ENCODE measurements around the gene SPG11.

SPG11 gene

DNA sequence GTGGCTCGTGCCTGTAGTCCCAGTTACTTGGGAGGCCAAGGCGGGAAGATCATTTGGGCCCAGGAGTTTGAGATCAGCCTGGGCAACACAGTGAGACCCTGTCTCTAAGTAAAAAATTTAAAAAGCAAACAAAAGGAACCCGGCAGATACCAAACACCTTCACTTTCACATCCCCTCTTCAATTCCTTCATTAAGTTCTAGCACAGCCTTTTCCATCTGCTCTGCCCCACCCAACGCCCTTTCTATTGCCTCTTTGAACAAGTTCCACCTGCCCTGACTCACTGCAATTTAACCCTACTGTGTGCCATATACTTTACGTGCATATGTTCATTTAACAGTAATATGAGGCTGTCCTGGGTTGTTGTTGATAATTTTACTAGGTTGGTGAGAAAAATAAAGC lies 12.4 kb upstream of the SPG11 start:
- TF ChIP-seq, protein P1, sequence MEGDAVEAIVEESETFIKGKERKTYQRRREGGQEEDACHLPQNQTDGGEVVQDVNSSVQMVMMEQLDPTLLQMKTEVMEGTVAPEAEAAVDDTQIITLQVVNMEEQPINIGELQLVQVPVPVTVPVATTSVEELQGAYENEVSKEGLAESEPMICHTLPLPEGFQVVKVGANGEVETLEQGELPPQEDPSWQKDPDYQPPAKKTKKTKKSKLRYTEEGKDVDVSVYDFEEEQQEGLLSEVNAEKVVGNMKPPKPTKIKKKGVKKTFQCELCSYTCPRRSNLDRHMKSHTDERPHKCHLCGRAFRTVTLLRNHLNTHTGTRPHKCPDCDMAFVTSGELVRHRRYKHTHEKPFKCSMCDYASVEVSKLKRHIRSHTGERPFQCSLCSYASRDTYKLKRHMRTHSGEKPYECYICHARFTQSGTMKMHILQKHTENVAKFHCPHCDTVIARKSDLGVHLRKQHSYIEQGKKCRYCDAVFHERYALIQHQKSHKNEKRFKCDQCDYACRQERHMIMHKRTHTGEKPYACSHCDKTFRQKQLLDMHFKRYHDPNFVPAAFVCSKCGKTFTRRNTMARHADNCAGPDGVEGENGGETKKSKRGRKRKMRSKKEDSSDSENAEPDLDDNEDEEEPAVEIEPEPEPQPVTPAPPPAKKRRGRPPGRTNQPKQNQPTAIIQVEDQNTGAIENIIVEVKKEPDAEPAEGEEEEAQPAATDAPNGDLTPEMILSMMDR (IDR thresholded peaks at IDR 0.05; ENCODE audit: low read depth, low read length): no peak
- DNase-seq (ENCODE audit: low read depth in 2 of 2): no peak
- no peak overlapping the region for H3K4me3 ChIP-seq (replicated peaks in 1 of 2; ENCODE audit: low read depth in 2 of 2, low read length in 2 of 2)

GRCh38 chr15:44673639-44674038 lies 10.2 kb upstream of the SPG11 start:
- H3K4me3 ChIP-seq (replicated peaks in 1 of 2; ENCODE audit: low read depth in 2 of 2, low read length in 2 of 2): no peak overlapping the region
- TF ChIP-seq, protein P1 (IDR thresholded peaks at IDR 0.05; ENCODE audit: low read depth, low read length): no peak
- no peak for DNase-seq (ENCODE audit: low read depth in 2 of 2)

DNA sequence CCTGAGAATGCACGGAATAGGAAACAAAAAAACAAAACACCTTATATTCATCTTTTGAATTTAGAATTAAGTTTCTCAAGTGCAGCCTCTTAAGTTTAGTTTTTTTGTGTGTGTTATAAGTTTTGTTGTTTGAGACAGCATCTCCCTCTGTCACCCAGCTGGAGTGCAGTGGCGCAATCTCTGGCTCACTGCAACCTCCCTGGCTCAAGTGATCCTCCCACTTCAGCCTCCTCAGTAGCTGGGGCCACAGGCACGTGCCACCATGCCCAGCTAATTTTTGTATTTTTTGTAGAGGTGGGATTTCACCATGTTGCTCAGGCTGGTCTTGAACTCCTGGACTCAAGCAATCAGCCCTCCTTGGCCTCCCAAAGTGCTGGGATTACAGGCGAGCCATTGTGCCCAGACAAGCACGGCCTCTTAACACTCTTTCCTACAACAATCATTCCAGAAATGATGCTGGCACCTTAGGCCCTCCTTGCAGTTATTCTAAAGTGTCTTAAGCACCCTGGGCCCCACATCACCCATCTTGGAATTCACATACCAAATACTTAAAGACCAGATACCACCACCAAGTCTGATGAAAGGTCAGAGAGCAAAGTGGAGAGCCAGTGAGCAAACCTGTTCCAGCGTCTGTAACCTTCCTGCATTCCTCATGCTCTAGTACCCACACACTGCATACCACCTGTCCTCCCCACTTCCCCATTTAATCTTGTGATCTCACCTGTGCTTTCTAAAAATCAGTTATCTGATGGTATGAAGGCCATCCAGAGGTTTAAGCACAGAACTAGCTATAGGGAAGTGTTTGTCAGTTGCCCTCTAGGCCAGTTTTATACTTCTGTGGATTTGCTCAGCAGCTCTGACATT lies 6.9 kb upstream of the SPG11 start:
- H3K4me3 ChIP-seq (replicated peaks in 1 of 2; ENCODE audit: low read depth in 2 of 2, low read length in 2 of 2): no peak overlapping the region
- TF ChIP-seq, protein P1 (IDR thresholded peaks at IDR 0.05; ENCODE audit: low read depth, low read length): no peak
- no peak for DNase-seq (ENCODE audit: low read depth in 2 of 2)

- DNase-seq (ENCODE audit: low read depth in 2 of 2): no peak
- TF ChIP-seq, protein P1 (IDR thresholded peaks at IDR 0.05; ENCODE audit: low read depth, low read length): no peak
- H3K4me3 ChIP-seq (replicated peaks in 1 of 2; ENCODE audit: low read depth in 2 of 2, low read length in 2 of 2): no peak overlapping the region
Observed at GRCh38 chr15:44668921-44669320, 5.5 kb upstream of the SPG11 start.

GRCh38 chr15:44667039-44667360 lies 3.5 kb upstream of the SPG11 start:
- no peak for DNase-seq (ENCODE audit: low read depth in 2 of 2)
- H3K4me3 ChIP-seq (replicated peaks in 1 of 2; ENCODE audit: low read depth in 2 of 2, low read length in 2 of 2): no peak overlapping the region
- TF ChIP-seq, protein P1 (IDR thresholded peaks at IDR 0.05; ENCODE audit: low read depth, low read length): no peak

DNA sequence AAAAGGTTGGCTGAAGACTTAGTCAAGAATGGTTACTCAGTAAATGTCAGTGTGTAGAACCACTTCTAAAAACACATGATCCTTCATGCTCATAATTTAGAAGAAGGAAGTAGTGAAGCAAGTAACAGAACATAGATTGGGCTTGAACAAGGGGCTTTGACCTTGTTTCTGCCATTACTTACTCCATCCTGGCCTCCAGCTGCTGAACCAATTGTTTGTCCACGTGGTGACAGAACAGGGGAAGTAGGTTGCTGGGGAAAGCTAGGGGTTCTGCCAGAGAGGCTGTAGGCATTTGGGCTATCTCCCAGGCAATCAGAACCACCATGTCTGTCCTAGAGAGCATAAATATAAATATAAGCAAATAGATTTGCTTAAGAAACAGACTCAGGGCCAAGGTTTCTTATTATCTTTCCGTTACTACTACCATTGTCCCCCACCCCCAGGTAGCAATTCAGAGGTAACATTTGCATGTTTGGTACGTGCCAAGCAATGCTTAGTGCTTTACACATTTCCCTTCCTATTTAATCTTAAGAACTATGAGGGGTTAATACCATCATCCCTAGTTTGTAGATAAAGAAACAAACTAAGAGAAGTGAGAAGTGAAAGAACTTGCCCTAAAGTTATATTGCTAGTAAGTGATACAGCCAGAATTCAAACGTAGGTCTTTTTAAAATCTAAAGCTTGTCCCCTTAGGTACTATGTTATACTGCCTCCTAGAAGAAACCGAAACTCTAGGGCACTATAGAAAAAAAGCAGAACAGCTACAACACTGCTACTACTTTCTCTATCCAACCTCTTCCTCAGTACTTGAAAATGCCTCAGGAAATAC lies 3.0 kb upstream of the SPG11 start:
- no peak overlapping the region for H3K4me3 ChIP-seq (replicated peaks in 1 of 2; ENCODE audit: low read depth in 2 of 2, low read length in 2 of 2)
- no peak for DNase-seq (ENCODE audit: low read depth in 2 of 2)
- TF ChIP-seq, protein P1 (IDR thresholded peaks at IDR 0.05; ENCODE audit: low read depth, low read length): no peak
